Right lobe of liver (tissue), 4 donors: ENCODE measurements around the gene ITPR1.

Experiments
- CTCF ChIP-seq, 4 donors: fragments of 200-600 bp in 3 of 4; fragments of 450-650 bp in 1 of 4; IDR thresholded peaks; one replicate each; pipeline versions ENCODE4 v1.5.1 to v1.8.0; 2016 to 2022; ENCODE audit warnings: antibody characterized with exemption in 4 of 4, mild to moderate bottlenecking in 2 of 4
- POLR2A ChIP-seq: fragments of 450-650 bp; IDR thresholded peaks from one replicate; pipeline ENCODE4 v1.6.1; 2017; ENCODE audit warnings: antibody characterized with exemption, mild to moderate bottlenecking
- donor health status: DM: no; HTN: no; CAD: no.
- donor health status: DM: no; HTN: no; CAD: no.
- donor health status: DM: no; HTN: yes; CAD: no.

- TF ChIP-seq POLR2A, result no peak
- no peak for TF ChIP-seq CTCF (IDR thresholded peaks at IDR 0.05)
Observed at GRCh38 chr3:4741106-4741403, 247.9 kb downstream of the ITPR1 start.
